SU-DHL-6 (cell line): ENCODE results near the gene ITPK1.

Experiments
- H2AFZ ChIP-seq: fragments of 200-600 bp; sonication (generic); 2 replicates; pipeline ENCODE4 v1.6.1; 2014; ENCODE audit warnings: low read depth, mild to moderate bottlenecking, moderate library complexity, mixed read lengths, antibody characterized with exemption, low read length; ENCODE audit not compliant: severe bottlenecking
- H3F3A ChIP-seq: fragments of 200-600 bp; shearing (Covaris generic); 2 replicates; pipeline ENCODE4 v1.6.0; 2016; ENCODE audit warnings: antibody characterized with exemption, mild to moderate bottlenecking; ENCODE audit not compliant: insufficient read depth
- H3K27ac ChIP-seq: fragments of 200-600 bp; sonication (generic); 2 replicates; pipeline ENCODE4 v1.5.1; 2016; ENCODE audit warnings: low read depth, mild to moderate bottlenecking, low read length, moderate library complexity, mixed read lengths
- H3K27me3 ChIP-seq: fragments of 200-600 bp; sonication (generic), shearing (Covaris generic); 2 replicates; pipeline ENCODE4 v1.6.0; 2014; ENCODE audit warnings: mild to moderate bottlenecking, low read length
- H3K36me3 ChIP-seq: fragments of 200-600 bp; sonication (generic); 2 replicates; pipeline ENCODE4 v1.6.1; 2014; ENCODE audit warnings: mild to moderate bottlenecking, low read length, mixed read lengths
- H3K4me2 ChIP-seq: fragments of 300-600, 200-600 bp; shearing (Covaris generic), sonication (generic); 2 replicates; pipeline ENCODE4 v1.6.0; 2014; ENCODE audit warnings: low read length, low read depth, mild to moderate bottlenecking; ENCODE audit not compliant: poor library complexity, severe bottlenecking
- H3K4me3 ChIP-seq: fragments of 200-600 bp; sonication (generic); 2 replicates; pipeline ENCODE4 v1.5.1; 2014; ENCODE audit warnings: antibody characterized with exemption, low read length, mild to moderate bottlenecking, mixed read lengths; ENCODE audit not compliant: insufficient read depth, poor library complexity, severe bottlenecking
- H3K79me2 ChIP-seq: fragments of 200-600 bp; sonication (generic); 2 replicates; pipeline ENCODE4 v1.6.1; 2014; ENCODE audit warnings: mild to moderate bottlenecking, low read length, moderate library complexity; ENCODE audit not compliant: insufficient read depth
- H3K9ac ChIP-seq: fragments of 200-600 bp; sonication (generic); 2 replicates; pipeline ENCODE4 v1.7.0; 2014; ENCODE audit warnings: mild to moderate bottlenecking, low read length
- H3K9me2 ChIP-seq: fragments of 200-600 bp; sonication (generic); replicated peaks from 2 replicates; pipeline ENCODE4 v1.6.1; 2014; ENCODE audit warnings: low read length; ENCODE audit not compliant: insufficient read depth
- H3K9me3 ChIP-seq: fragments of 200-600 bp; sonication (generic); 2 replicates; pipeline ENCODE4 v1.6.1; 2014; ENCODE audit warnings: low read length, mixed read lengths; ENCODE audit not compliant: insufficient read depth
- H4K20me1 ChIP-seq: fragments of 200-600 bp; sonication (generic); 2 replicates; pipeline ENCODE4 v1.6.1; 2014; ENCODE audit warnings: low read depth, mild to moderate bottlenecking, antibody characterized with exemption, low read length, moderate library complexity, mixed read lengths
- CTCF ChIP-seq: fragments of 200-600 bp; sonication (generic); IDR thresholded peaks from one replicate; pipeline ENCODE4 v1.5.1; 2017; ENCODE audit warnings: antibody characterized with exemption, mild to moderate bottlenecking, low read length, moderate library complexity; ENCODE audit not compliant: insufficient read depth, poor library complexity, severe bottlenecking
- EZH2phosphoT487 ChIP-seq: fragments of 200-600 bp; sonication (generic), shearing (Covaris generic); conservative IDR thresholded peaks from 2 replicates; pipeline ENCODE4 v1.6.1; 2018; ENCODE audit warnings: mild to moderate bottlenecking, antibody characterized with exemption, low read length, moderate library complexity, mixed read lengths

Gene ITPK1

DNA sequence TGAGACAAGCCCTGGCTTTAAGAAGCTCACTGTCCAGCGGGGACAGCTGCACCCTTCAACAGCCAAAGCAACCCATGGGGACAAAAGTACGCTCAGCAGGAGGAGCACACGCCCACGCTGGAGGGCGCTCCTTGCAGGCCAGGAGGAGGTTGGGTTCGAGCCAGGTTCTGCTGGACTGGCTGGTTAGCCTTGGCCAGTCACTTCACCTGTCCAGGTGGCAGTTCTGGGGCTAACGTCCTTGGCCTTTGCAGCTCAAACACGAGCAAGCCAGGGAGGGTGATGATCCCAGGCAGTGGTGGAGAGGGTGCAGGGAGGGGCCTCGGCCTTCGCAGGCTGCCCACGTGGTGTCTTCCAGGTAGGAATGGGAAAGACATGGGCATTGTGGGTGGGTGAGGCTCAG is 179.6 kb downstream of the ITPK1 start:
- Histone ChIP-seq H4K20me1 (no peaks in the 10 kb centered on the region), H3K9ac (no peak overlapping the region), H3K27me3 (no peaks in the 10 kb centered on the region), H3K9me2 (no peaks in the 10 kb centered on the region), H3K79me2 (no peaks in the 10 kb centered on the region), H3K9me3 (no peaks in the 10 kb centered on the region), H3K4me3 (no peak overlapping the region), H3K27ac (no peak overlapping the region), H3F3A (no peaks in the 10 kb centered on the region), H3K4me2 (no peak overlapping the region), H2AFZ (no peak overlapping the region), H3K36me3 (no peaks in the 10 kb centered on the region)
- TF ChIP-seq CTCF (no peak), EZH2phosphoT487 (no peak)

DNA sequence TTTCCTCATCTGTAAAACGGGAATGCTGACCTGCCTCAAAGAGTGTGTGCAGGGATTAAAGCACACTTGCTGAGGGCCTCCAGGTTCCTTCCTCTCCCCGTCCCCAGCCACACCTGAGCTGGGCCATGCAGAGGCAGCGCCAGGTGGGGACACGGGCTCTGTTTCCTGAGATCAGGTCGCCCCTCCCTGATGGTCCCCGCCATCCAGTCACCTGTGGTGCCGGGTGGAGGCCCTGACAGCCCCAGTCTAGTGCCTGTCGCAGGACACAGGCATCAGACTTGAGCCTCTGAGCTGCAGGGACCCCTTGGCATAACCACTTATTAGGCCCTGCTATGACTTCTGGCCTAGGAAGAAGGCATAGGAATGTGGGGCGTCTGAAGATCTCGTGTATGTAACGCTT is 180.3 kb downstream of the ITPK1 start:
- TF ChIP-seq CTCF (no peak), EZH2phosphoT487 (no peak)
- Histone ChIP-seq H3K79me2 (no peaks in the 10 kb centered on the region), H3F3A (no peaks in the 10 kb centered on the region), H3K4me3 (no peak overlapping the region), H4K20me1 (no peaks in the 10 kb centered on the region), H3K9me3 (no peaks in the 10 kb centered on the region), H3K9ac (no peak overlapping the region), H3K27me3 (no peaks in the 10 kb centered on the region), H3K27ac (no peak overlapping the region), H3K4me2 (no peak overlapping the region), H3K9me2 (no peaks in the 10 kb centered on the region), H2AFZ (no peak overlapping the region), H3K36me3 (no peaks in the 10 kb centered on the region)

GRCh38 chr14:92934196-92935085 is 181.3 kb downstream of the ITPK1 start:
- Histone ChIP-seq H3K9ac (no peak overlapping the region), H4K20me1 (no peaks in the 10 kb centered on the region), H3K27ac (no peak overlapping the region), H3K9me3 (no peaks in the 10 kb centered on the region), H3K36me3 (no peaks in the 10 kb centered on the region), H3K79me2 (no peaks in the 10 kb centered on the region), H3K9me2 (no peaks in the 10 kb centered on the region), H3K27me3 (no peaks in the 10 kb centered on the region), H2AFZ (no peak overlapping the region), H3K4me3 (no peak overlapping the region), H3F3A (no peaks in the 10 kb centered on the region), H3K4me2 (no peak overlapping the region)
- no peak for TF ChIP-seq EZH2phosphoT487
- no peak for TF ChIP-seq CTCF
